K562 (cell line): ENCODE data around the gene IL20. TPM values are rescaled to one million over a fixed set of nuclear protein-coding genes. Genes with fewer than 3 reads are reported as not detected.

Experiments used
- ASH1L ChIP-seq: fragments of 450-650 bp; IDR thresholded peaks from 2 replicates; pipeline ENCODE4 v1.6.1; 2018; ENCODE audit warnings: borderline replicate concordance, mild to moderate bottlenecking, low read depth; ENCODE audit not compliant: partially characterized antibody
- ATF1 ChIP-seq, 2 experiments: fragments of 450-650 bp in 1 of 2; IDR thresholded peaks; 2 replicates each; pipeline ENCODE4 v1.6.1; 2016; ENCODE audit warnings: missing compliant biosample characterization in 1 of 2, missing genetic modification characterization in 1 of 2
- CBX2 ChIP-seq: fragments of 200-600 bp; sonication (generic); IDR thresholded peaks from one replicate; pipeline ENCODE4 v1.6.1; 2012; ENCODE audit warnings: mild to moderate bottlenecking, low read length, inconsistent platforms; ENCODE audit not compliant: insufficient read depth, poor library complexity, severe bottlenecking
- KHSRP ChIP-seq: fragments of 450-650 bp; IDR thresholded peaks from 2 replicates; pipeline ENCODE4 v1.6.1; 2017
- KLF6 ChIP-seq: fragments of 250-450 bp; sonication (Bioruptor Pico); IDR thresholded peaks from 2 replicates; pipeline ENCODE4 v1.4.0; 2020; ENCODE audit warnings: mild to moderate bottlenecking, moderate library complexity, borderline replicate concordance
- MYC ChIP-seq, 2 experiments: fragments of 250-450 bp in 1 of 2; sonication (Bioruptor Pico) in 1 of 2; IDR thresholded peaks; 2 replicates each; pipeline versions ENCODE4 v1.5.1 to v1.6.1; 2012 to 2021; ENCODE audit warnings: low read depth in 2 of 2, borderline replicate concordance in 1 of 2, improper control_type of control experiment in 1 of 2, low read length in 1 of 2, mild to moderate bottlenecking in 1 of 2, moderate library complexity in 1 of 2
- POLR3A ChIP-seq: IDR thresholded peaks from 2 replicates; pipeline ENCODE4 v1.6.1; 2011; ENCODE audit warnings: borderline replicate concordance, mild to moderate bottlenecking, moderate library complexity; ENCODE audit not compliant: insufficient read length, insufficient read depth; ENCODE audit errors: extremely low read depth
- RBM39 ChIP-seq: fragments of 200-400 bp; formaldehyde crosslinking; optimal IDR thresholded peaks from 2 replicates; pipeline ENCODE3; 2018; ENCODE audit warnings: low read depth, low read length
- SPI1 ChIP-seq: IDR thresholded peaks from 2 replicates; pipeline ENCODE4 v1.6.1; 2011; ENCODE audit warnings: low read depth, low read length, control low read depth, borderline replicate concordance
- STAT5B ChIP-seq: fragments of 250-450 bp; sonication (Bioruptor Pico); IDR thresholded peaks from 2 replicates; pipeline ENCODE4 v1.8.0; 2021; ENCODE audit warnings: mild to moderate bottlenecking, inconsistent platforms
- ZNF146 ChIP-seq: IDR thresholded peaks from one replicate; pipeline ENCODE4 v1.6.1; 2018; ENCODE audit warnings: missing compliant biosample characterization; ENCODE audit not compliant: unreplicated experiment
- ZNF197 ChIP-seq: fragments of 200-800 bp; sonication (Bioruptor generic); IDR thresholded peaks from 2 replicates; pipeline ENCODE4 v1.6.1; 2016; ENCODE audit warnings: low read depth, missing genetic modification characterization, missing compliant biosample characterization
- ZNF436 ChIP-seq: fragments of 250-450, 450-650 bp; sonication (Bioruptor Pico); formaldehyde crosslinking; IDR thresholded peaks from 2 replicates; pipeline ENCODE4 v1.7.0; 2020; ENCODE audit warnings: mild to moderate bottlenecking
- ZNF695 ChIP-seq: fragments of 450-650 bp; formaldehyde crosslinking; IDR thresholded peaks from 2 replicates; pipeline ENCODE4 v1.4.0; 2020; ENCODE audit warnings: mild to moderate bottlenecking, moderate library complexity
- polyA plus RNA-seq, 8 experiments: library from polyadenylated mRNA; depleted of rRNA in 4 of 8; stranded (reverse) in 5 of 8; unstranded in 3 of 8; fragments of >200 nt; fragmentation: Nextera tagmentation in 2 of 8; fragmentation: Illumina TruSeq in 1 of 8; extraction: Ambion mirVana in 2 of 8; extraction: Trizol in 1 of 8; gene quantifications; 2 replicates each; pipeline versions ENCODE4 v1.2.1 to v1.2.3, GENCODE V29; 2011 to 2014; ENCODE audit warnings: inconsistent platforms in 1 of 8, missing spikeins in 1 of 8
- total RNA-seq, 7 experiments: library from RNA; depleted of rRNA in 6 of 7; stranded (reverse); fragments of >200 nt in 6 of 7; fragmentation: Illumina TruSeq in 2 of 7; extraction: Trizol in 2 of 7; gene quantifications; 2 replicates each; pipeline versions ENCODE4 v1.2.1 to v1.2.3, GENCODE V29; 2011 to 2021; ENCODE audit warnings: low replicate concordance in 1 of 7
- TF ChIP-seq, protein P1 (sequence below): sonication (generic); formaldehyde crosslinking; IDR thresholded peaks from 2 replicates; pipeline ENCODE4 v1.8.0; 2022; ENCODE audit warnings: mild to moderate bottlenecking, missing genetic modification reagents
- TF ChIP-seq, protein P2 (sequence below): sonication (generic); formaldehyde crosslinking; IDR thresholded peaks from 2 replicates; pipeline ENCODE4 v1.8.1; 2023; ENCODE audit warnings: mild to moderate bottlenecking, missing genetic modification reagents, moderate library complexity

Gene IL20
- total and polyA plus RNA-seq, 9 of the 15 experiments (the other 6 are each of a cell fraction or from before 2014, with no cell fraction given), result not detected

DNA sequence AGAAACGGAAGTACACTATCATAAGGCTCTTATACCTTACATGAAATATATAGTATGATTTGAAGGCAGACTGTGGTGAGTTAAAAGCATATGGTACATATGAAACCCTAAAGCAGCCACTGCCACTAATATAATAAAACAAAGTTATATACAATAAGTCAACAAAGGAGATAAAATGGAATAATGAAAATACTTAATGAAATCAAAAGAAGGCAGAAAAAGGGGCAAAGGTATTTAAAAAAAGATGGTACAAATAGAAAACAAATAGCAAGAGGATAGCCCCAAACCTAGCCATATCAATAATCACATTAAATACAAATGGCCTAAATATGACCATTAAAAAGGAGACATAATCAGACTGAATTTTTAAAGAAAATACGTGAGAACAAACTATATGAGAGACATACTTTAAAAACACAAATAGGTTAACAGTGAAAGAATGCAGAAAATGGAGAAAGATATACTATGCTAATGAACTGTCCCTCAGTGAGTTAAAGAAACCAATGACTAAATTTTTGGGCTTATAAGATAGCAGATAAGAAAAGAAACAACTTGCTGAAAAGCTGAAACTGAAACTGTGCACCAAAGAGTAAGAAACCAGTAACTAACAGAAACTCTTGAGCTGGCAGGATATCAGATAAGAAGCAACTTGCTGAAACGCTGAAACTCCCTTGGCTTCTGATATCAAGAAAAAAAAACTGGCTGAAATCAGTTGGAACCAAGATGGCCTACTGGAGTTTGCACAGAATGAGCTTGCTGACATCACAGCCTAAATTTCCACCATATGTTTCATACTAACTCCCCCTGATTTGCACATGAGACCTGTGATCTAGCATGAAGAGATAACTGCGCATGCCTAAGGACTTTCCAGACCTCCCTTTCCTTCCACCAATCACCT is 48.8 kb upstream of the IL20 start (continued):
- TF ChIP-seq, protein P1, sequence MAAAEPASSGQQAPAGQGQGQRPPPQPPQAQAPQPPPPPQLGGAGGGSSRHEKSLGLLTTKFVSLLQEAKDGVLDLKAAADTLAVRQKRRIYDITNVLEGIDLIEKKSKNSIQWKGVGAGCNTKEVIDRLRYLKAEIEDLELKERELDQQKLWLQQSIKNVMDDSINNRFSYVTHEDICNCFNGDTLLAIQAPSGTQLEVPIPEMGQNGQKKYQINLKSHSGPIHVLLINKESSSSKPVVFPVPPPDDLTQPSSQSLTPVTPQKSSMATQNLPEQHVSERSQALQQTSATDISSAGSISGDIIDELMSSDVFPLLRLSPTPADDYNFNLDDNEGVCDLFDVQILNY (CRISPR knock-in tag), result no peak
- TF ChIP-seq ZNF436 (CRISPR knock-in tag) (no peak), KLF6 (CRISPR knock-in tag) (no peak), SPI1 (no peak), ZNF146 (CRISPR knock-in tag) (no peak), CBX2 (no peak), ZNF695 (CRISPR knock-in tag) (no peak), RBM39 (no peak), ATF1 (CRISPR knock-in tag; IDR thresholded peaks at IDR 0.05) (no peak), ATF1 (tag; IDR thresholded peaks at IDR 0.05) (peak; percentile 73), STAT5B (CRISPR knock-in tag) (no peak), ASH1L (no peak), ZNF197 (CRISPR knock-in tag) (no peak), KHSRP (no peak; the same call in 1 of the 2 replicates), MYC (IDR thresholded peaks at IDR 0.05; ENCODE audit: low read depth, low read length) (peak; percentile 47; the same call in 1 of the 2 replicates), MYC (CRISPR knock-in tag; IDR thresholded peaks at IDR 0.05; ENCODE audit: borderline replicate concordance, low read depth) (no peak), POLR3A (no peak)
- TF ChIP-seq, protein P2, sequence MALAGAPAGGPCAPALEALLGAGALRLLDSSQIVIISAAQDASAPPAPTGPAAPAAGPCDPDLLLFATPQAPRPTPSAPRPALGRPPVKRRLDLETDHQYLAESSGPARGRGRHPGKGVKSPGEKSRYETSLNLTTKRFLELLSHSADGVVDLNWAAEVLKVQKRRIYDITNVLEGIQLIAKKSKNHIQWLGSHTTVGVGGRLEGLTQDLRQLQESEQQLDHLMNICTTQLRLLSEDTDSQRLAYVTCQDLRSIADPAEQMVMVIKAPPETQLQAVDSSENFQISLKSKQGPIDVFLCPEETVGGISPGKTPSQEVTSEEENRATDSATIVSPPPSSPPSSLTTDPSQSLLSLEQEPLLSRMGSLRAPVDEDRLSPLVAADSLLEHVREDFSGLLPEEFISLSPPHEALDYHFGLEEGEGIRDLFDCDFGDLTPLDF, result no peak
